Measurements from ENCODE around the gene MT1M. TPM values are rescaled to one million over a fixed set of nuclear protein-coding genes. Genes with fewer than 3 reads are reported as not detected.

Gene MT1M
- total and polyA plus RNA-seq, 2 of the 8 experiments (the other 6 are each of a cell fraction or from before 2014, with no cell fraction given), result 2.1 TPM; not detected in 1

DNA sequence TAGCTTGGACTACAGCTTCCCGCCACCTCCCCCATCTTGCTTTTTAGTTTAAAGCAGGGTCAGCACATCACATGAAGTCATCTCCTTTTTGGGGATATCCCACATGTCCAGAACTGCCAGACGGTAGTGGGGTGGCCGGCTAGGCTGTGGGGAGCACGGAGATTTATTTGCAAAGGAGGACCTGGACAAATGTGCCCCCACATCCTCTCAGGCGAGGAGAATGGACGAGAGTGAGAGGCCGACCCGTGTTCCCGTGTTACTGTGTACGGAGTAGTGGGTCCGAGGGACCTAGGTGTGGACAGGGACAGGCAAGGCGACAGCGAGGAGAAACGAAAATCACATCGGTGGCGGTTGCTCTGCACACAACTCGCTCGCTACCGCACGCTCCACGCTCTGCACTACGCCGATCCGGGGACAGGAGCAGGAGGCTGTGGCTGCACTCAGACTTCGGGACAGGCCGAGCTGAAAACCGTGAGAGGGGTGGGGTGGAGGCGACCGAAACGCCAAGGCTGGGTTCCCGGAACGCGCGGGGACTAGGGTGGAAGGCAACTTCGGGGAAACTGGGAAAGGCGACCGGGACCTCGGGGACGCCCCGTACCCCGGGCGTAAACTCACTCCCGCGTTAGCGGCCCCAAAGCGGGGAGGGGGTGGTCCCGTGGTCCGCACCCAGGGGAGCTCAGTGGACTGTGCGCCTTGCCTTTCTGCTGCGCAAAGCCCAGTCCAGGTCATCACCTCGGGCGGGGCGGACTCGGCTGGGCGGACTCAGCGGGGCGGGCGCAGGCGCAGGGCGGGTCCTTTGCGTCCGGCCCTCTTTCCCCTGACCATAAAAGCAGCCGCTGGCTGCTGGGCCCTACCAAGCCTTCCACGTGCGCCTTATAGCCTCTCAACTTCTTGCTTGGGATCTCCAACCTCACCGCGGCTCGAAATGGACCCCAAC, 5.6 kb downstream of the MT1M start, which contains the start of gene MT1A:
MT1A (plus strand) TSS at position 853 of the 937 bp plus-strand sequence; CDS start at position 926, 73 bp downstream.
- Histone ChIP-seq H3K79me1 (ENCODE audit: low read depth, low read length) (no peaks in the 10 kb centered on the region), H3K4ac (replicated peaks; ENCODE audit: insufficient read length, low read depth, low read length) (no peak within 1 kb of the TSS), H3K79me2 (ENCODE audit: control insufficient read depth in 1 of 2, insufficient read depth in 2 of 2, low read length in 2 of 2) (no peaks in the 10 kb centered on the region), H3K4me2 (ENCODE audit: insufficient read depth in 1 of 2, low read depth in 2 of 2, low read length in 2 of 2) (peak within 1 kb of the TSS; percentile 73 to 85), H3K23ac (ENCODE audit: insufficient read length) (no peak within 1 kb of the TSS), H3K18ac (ENCODE audit: extremely low read depth, low read length) (peak within 1 kb of the TSS; percentile 73; the same call in 1 of the 2 replicates), H3K4me1 (replicated peaks in 1 of 4; ENCODE audit: control insufficient read depth in 3 of 4, insufficient read depth in 4 of 4, low read length in 3 of 4) (peaks cover 3 to 19% (median 8%) of the 10 kb centered on the region in 4 experiments), H3K36me3 (ENCODE audit: control insufficient read depth in 2 of 4, insufficient read depth in 4 of 4, low read length in 3 of 4) (no peaks in the 10 kb centered on the region; a peak in 1 of 8 replicates), H3K9ac (replicated peaks in 1 of 4; ENCODE audit: extremely low read depth in 1 of 4, low read depth in 3 of 4, low read length in 3 of 4) (no peak within 1 kb of the TSS), H3K27me3 (replicated peaks in 1 of 4; ENCODE audit: control insufficient read depth in 3 of 4, extremely low read depth in 1 of 4, insufficient read depth in 3 of 4, low read length in 3 of 4) (peaks cover 90 to 100% (median 99%) of the 10 kb centered on the region in 4 experiments), H4K91ac (replicated peaks; ENCODE audit: insufficient read length, low read length) (peak within 1 kb of the TSS; percentile 6), H2BK5ac (ENCODE audit: low read depth, low read length) (0 out of 2 replicates have a peak within 1 kb of the TSS, but pooled peaks have one; percentile 18), H2AK5ac (ENCODE audit: low read depth, low read length) (no peak within 1 kb of the TSS), H3K14ac (ENCODE audit: insufficient read length) (no peak within 1 kb of the TSS), H3K27ac (ENCODE audit: low read depth, low read length) (no peak within 1 kb of the TSS), H3K56ac (replicated peaks; ENCODE audit: insufficient read length, low read depth, low read length) (no peak within 1 kb of the TSS), H2BK12ac (ENCODE audit: low read depth, low read length) (peak within 1 kb of the TSS; percentile 78; the same call in 1 of the 2 replicates), H2BK20ac (ENCODE audit: low read length) (no peak within 1 kb of the TSS), H3K4me3 (ENCODE audit: extremely low read depth in 1 of 4, insufficient read depth in 2 of 4, low read depth in 3 of 4, low read length in 4 of 4) (peak within 1 kb of the TSS; percentile 7 to 56 (median 27); a peak in 6 of 8 replicates), H2BK120ac (replicated peaks; ENCODE audit: low read depth, low read length) (no peak within 1 kb of the TSS), H4K5ac (ENCODE audit: insufficient read length, low read depth, low read length) (no peak within 1 kb of the TSS), H3K23me2 (ENCODE audit: low read depth, low read length) (peaks cover 7% of the 10 kb centered on the region), H2AFZ (ENCODE audit: low read length) (peak within 1 kb of the TSS; percentile 83; the same call in 1 of the 2 replicates), H4K20me1 (replicated peaks in 1 of 2; ENCODE audit: control insufficient read depth in 1 of 2, insufficient read depth in 2 of 2, low read length in 2 of 2) (peaks cover 9 to 34% of the 10 kb centered on the region in 2 experiments), H2BK15ac (ENCODE audit: low read length) (peak within 1 kb of the TSS; percentile 96; the same call in 1 of the 2 replicates), H4K8ac (ENCODE audit: extremely low read depth, insufficient read depth, low read length) (no peak within 1 kb of the TSS), H3K9me3 (ENCODE audit: insufficient read depth in 2 of 2, low read depth in 1 of 2, low read length in 1 of 2) (no peaks in the 10 kb centered on the region)
- ChIA-PET POLR2A (ENCODE audit: partially characterized antibody) (interaction anchor here (0.6 to 6.3 kb wide), 6 partner anchors 12 to 47 kb away, joined by 3 to 32 read pairs (median 4); partner anchors contain the start of genes MT1E, MT1F and MT1G), CTCF (ENCODE audit: partially characterized antibody) (interaction anchor here (1.1 to 3.6 kb wide), 7 partner anchors 9 to 61 kb away, joined by 3 to 14 read pairs (median 5); partner anchors contain the start of genes MT1E and MT1H)
- FAIRE-seq (no peak), DNase-seq (ENCODE audit: low read depth in 1 of 2, low spot score in 2 of 2) (peak in 1 of 2 experiments; percentile 81)
- WGBS, 2 experiments (ENCODE audit: extremely low coverage in 1 of 2, insufficient coverage in 1 of 2, insufficient read length in 1 of 2, insufficient replicate concordance in 2 of 2, low coverage in 1 of 2, low lambda C conversion rate in 2 of 2, missing lambda C conversion rate in 1 of 2), result 6% methylated on average over 66 of the region's 68 CpGs; no CpG with 5 or more reads in 1 of the 2 experiments
- TF ChIP-seq BRCA1 (IDR thresholded peaks at IDR 0.05; ENCODE audit: low read depth, low read length), result no peak
- no peak for TF ChIP-seq ASH2L (IDR thresholded peaks at IDR 0.05; ENCODE audit: low read length)
- no peak for TF ChIP-seq EP300 (IDR thresholded peaks at IDR 0.05; ENCODE audit: borderline replicate concordance in 1 of 2, low read depth in 2 of 2, low read length in 2 of 2)
- TF ChIP-seq, protein P1, sequence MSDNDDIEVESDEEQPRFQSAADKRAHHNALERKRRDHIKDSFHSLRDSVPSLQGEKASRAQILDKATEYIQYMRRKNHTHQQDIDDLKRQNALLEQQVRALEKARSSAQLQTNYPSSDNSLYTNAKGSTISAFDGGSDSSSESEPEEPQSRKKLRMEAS (IDR thresholded peaks at IDR 0.05), result peak; percentile 64
- no peak for TF ChIP-seq CREB1 (IDR thresholded peaks at IDR 0.05)
- TF ChIP-seq, protein P2, sequence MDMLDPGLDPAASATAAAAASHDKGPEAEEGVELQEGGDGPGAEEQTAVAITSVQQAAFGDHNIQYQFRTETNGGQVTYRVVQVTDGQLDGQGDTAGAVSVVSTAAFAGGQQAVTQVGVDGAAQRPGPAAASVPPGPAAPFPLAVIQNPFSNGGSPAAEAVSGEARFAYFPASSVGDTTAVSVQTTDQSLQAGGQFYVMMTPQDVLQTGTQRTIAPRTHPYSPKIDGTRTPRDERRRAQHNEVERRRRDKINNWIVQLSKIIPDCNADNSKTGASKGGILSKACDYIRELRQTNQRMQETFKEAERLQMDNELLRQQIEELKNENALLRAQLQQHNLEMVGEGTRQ (IDR thresholded peaks at IDR 0.05; ENCODE audit: low read length), result no peak
- TF ChIP-seq TCF12 (IDR thresholded peaks at IDR 0.05; ENCODE audit: low read depth, low read length), result no peak
- TF ChIP-seq GABPA (IDR thresholded peaks at IDR 0.05; ENCODE audit: borderline replicate concordance, insufficient read depth, low read length), result no peak

Data from H1 (cell line).